Chondrocyte (in vitro differentiated cells): ENCODE results near the gene ENTPD5. TPM values are rescaled to one million over a fixed set of nuclear protein-coding genes. Genes with fewer than 3 reads are reported as not detected.
"Not testable (repeated sequence)": the region's sequence is repeated elsewhere in the genome, so short reads cannot be mapped to it uniquely, and the experiment has no call there.

ENCODE experiments used
- DNase-seq: peaks from one replicate; pipeline ENCODE4 v3.0.0; 2021; ENCODE audit warnings: mixed read lengths, low spot score
- H3K27ac Mint-ChIP-seq: one replicate; pipeline ENCODE4 v1.8.0; 2021; ENCODE audit warnings: mild to moderate bottlenecking, moderate library complexity, mixed read lengths; ENCODE audit not compliant: unreplicated experiment
- H3K27me3 Mint-ChIP-seq: 2 replicates; pipeline ENCODE4 v1.8.0; 2021; ENCODE audit warnings: low read depth, mixed read lengths
- H3K36me3 Mint-ChIP-seq: 2 replicates; pipeline ENCODE4 v1.8.0; 2021; ENCODE audit warnings: low read depth, mixed read lengths
- H3K4me1 Mint-ChIP-seq: 2 replicates; pipeline ENCODE4 v1.8.0; 2021; ENCODE audit warnings: low read depth, mild to moderate bottlenecking, mixed read lengths
- H3K4me3 Mint-ChIP-seq: one replicate; pipeline ENCODE4 v1.8.0; 2021; ENCODE audit warnings: mild to moderate bottlenecking, moderate library complexity, mixed read lengths; ENCODE audit not compliant: unreplicated experiment
- H3K9me3 Mint-ChIP-seq: 2 replicates; pipeline ENCODE4 v1.8.0; 2021; ENCODE audit warnings: low read depth, mixed read lengths
- total RNA-seq: library from RNA; stranded (reverse); gene quantifications from 3 replicates; pipeline ENCODE4 v1.2.1, GENCODE V29; 2021
- TF ChIP-seq, protein P1 (sequence below): fragments of 200-600 bp; sonication (generic); IDR thresholded peaks from 2 replicates; pipeline ENCODE4 v1.5.0; 2021; ENCODE audit warnings: antibody characterized with exemption, mild to moderate bottlenecking, moderate library complexity

Gene ENTPD5
- total RNA-seq, 1 donor from 2014 or later: 19.3 TPM

DNA sequence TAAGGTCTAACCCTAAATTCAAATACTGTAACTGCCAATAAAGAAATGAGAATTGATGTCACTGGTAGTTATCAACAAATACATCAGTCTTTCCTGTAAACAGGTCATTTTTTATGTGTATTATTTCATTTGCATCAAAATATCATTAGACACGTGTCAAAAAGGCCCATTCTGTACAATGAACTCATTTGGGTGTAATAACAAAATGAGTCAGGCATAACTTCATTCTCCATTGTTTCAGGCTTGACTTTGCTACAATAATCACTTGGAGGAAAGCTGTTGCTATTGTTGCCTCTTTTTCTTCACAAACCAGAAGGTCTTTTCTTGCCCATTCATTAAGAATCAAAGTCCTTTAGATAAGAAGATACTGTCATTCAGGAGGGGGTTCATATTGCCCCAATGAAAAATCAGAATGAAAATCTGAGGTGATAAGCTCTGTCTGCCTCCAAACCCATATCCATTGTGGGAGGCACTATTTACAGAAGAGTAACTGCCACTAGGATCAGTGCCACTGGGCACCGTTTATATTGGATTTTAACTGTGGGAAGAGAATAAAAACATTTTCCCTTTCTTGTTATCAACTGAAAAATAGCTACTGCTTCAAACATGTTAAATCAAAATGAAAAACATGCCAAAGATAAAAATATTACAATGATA is 10.1 kb downstream of the ENTPD5 start:
- TF ChIP-seq, protein P1, sequence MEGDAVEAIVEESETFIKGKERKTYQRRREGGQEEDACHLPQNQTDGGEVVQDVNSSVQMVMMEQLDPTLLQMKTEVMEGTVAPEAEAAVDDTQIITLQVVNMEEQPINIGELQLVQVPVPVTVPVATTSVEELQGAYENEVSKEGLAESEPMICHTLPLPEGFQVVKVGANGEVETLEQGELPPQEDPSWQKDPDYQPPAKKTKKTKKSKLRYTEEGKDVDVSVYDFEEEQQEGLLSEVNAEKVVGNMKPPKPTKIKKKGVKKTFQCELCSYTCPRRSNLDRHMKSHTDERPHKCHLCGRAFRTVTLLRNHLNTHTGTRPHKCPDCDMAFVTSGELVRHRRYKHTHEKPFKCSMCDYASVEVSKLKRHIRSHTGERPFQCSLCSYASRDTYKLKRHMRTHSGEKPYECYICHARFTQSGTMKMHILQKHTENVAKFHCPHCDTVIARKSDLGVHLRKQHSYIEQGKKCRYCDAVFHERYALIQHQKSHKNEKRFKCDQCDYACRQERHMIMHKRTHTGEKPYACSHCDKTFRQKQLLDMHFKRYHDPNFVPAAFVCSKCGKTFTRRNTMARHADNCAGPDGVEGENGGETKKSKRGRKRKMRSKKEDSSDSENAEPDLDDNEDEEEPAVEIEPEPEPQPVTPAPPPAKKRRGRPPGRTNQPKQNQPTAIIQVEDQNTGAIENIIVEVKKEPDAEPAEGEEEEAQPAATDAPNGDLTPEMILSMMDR: no peak
- no peak overlapping the region for H3K27ac Mint-ChIP-seq
- H3K36me3 Mint-ChIP-seq: peaks cover 20% of the 10 kb centered on the region
- H3K4me3 Mint-ChIP-seq: no peak overlapping the region
- H3K27me3 Mint-ChIP-seq: no peaks in the 10 kb centered on the region
- H3K4me1 Mint-ChIP-seq: no peaks in the 10 kb centered on the region
- DNase-seq: no peak
- H3K9me3 Mint-ChIP-seq: no peaks in the 10 kb centered on the region

DNA sequence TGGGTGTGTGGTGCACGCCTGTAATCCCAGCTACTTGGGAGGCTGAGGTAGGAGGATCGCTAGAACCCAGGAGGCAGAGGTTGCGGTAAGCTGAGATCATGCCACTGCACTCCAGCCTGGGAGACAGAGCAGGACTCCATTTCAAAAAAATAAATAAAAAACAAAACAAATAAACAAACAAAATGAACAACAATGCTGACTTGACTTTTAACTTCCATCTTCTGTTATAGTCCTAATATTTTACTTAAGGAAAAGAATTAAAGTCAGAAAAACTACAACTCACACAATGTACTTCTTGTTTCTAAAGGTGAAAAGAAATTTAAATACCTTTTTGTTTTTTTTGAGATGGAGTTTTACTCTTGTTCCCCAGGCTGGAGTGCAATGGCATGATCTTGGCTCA is 13.4 kb downstream of the ENTPD5 start:
- H3K4me3 Mint-ChIP-seq, H3K27me3 Mint-ChIP-seq, H3K4me1 Mint-ChIP-seq, H3K9me3 Mint-ChIP-seq, H3K36me3 Mint-ChIP-seq, DNase-seq, H3K27ac Mint-ChIP-seq: not testable (repeated sequence)

DNA sequence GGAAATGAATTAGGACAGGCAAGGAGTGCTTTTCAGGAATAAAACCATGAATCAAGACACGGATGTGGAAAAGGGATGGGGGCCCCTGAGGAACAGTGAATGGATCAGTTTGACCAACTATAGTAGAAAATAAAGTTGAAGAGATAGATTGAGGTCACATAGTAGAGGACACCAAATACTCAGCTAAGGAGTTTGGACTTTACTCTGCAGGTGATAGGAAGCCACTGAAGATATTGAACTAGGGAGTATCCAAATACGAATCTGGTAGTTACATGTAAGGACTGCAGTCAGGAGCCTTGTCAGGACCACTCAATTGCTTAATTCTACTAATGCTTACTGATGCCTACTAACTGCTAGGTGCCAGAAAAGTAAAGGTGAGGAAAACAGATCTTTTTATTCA is 20.4 kb downstream of the ENTPD5 start:
- DNase-seq: no peak
- Mint-ChIP-seq H3K27ac (no peak overlapping the region), H3K9me3 (no peaks in the 10 kb centered on the region), H3K36me3 (peaks cover 11% of the 10 kb centered on the region), H3K4me3 (no peak overlapping the region), H3K4me1 (no peaks in the 10 kb centered on the region), H3K27me3 (no peaks in the 10 kb centered on the region)
- TF ChIP-seq, protein P1: no peak

DNA sequence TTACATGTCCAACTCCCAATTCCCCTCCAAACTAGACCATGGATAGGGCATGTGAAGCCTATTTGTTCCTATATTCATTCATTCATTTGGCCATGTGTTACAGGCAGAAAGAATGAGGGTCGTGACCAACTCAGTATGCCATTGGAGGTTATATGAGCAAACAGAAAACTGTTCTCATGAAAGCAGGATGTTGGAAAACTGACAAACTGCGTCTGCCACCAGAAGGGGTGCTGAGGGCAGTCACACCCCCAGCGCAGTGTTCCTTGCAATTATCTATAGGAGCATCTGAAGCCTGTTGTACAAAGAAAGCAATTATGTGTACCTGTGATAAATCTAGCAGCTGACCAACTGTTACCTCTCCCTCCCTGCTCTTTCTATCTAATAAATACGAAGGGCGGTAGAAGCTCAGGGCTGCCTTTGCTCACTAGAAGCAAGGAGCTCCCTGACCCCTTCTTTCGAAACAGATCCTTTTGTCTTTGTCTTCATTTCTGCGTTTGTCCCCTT is 21.1 kb downstream of the ENTPD5 start:
- TF ChIP-seq, protein P1: no peak
- Mint-ChIP-seq H3K36me3 (peaks cover 9% of the 10 kb centered on the region), H3K27me3 (no peaks in the 10 kb centered on the region), H3K9me3 (no peaks in the 10 kb centered on the region), H3K4me3 (no peak overlapping the region), H3K27ac (no peak overlapping the region), H3K4me1 (no peaks in the 10 kb centered on the region)
- no peak for DNase-seq

DNA sequence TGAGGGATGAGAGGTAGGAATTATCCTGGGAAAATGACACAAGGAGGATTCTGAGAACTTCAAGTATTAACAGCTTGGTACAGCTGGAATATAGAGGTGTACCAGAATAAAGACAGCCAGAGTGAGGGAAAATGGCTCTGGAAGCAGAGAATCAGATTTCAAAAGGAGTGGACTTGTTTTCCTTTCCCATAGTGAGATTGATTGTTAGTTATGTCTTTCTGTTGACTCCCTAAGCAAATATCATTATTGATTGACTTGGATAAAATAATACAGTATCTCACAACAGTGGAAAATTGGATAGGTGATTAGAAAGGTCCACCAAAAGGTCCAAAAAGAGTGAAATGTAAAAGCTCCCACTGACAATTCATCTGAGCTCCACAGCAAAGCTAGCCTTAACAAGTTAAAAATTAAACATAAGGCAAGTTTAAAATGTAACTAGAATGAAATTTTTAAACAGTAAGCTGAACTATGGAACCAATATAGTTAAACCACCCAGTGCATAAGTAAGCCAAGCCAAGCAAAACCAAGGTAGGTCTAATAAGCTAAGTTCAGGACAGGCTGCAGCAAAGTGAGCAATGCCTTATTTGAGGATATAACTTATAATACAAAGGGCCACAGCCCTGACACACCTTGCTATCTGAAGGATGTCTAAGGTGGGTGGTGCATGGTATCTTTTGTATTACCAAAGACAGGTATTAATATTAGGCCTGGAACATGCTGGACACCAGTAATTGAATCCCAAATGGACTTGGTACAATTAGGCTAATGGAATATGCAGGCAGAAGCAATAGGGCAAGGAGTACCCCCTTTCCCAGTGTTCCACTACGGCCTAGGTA is 21.8 kb downstream of the ENTPD5 start:
- H3K4me3 Mint-ChIP-seq: no peak overlapping the region
- no peaks in the 10 kb centered on the region for H3K4me1 Mint-ChIP-seq
- no peaks in the 10 kb centered on the region for H3K9me3 Mint-ChIP-seq
- TF ChIP-seq, protein P1: no peak
- H3K36me3 Mint-ChIP-seq: peaks cover 9% of the 10 kb centered on the region
- H3K27ac Mint-ChIP-seq: no peak overlapping the region
- DNase-seq: no peak
- H3K27me3 Mint-ChIP-seq: no peaks in the 10 kb centered on the region
